ENCODE measurements around the gene GLRX3.

Gene GLRX3

DNA sequence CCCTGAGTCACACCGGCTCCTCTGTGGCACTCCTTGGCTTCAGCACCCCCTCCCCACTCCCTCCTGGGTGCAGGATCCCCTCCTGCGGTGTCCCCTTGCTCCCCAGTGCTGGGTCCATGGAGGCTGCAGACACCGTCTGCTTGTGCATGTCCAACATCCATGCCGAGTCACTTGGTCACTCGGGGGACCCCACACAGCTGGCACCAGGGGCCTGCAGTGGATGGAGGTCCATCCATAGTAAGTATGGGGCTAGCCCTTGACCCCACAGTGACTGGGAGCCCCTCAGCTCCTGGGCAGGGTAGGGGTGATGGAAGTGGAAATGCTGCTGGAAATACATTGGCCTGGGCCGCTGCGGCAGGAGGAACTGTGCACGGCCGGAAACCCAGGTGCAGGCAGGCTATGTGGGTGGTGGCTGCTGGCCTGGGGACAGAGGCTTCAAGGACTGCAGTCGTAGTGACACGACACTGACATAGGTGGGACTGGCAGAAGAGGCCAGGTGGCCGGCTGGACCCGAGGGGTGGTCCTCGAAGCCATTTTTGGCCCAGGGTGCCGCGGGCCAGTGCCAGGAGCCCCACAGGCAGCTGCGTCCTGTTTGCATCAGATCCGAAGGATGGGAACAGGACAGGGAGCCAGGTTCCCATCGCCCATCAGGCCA lies 58.9 kb downstream of the GLRX3 start:
- no peaks in the 10 kb centered on the region for H3K9me3 ChIP-seq (ENCODE audit: insufficient read depth, low read depth, low read length)
- no peak overlapping the region for H2AFZ ChIP-seq (ENCODE audit: low read length)
- H3K79me2 ChIP-seq (ENCODE audit: insufficient read depth, low read length) = no peaks in the 10 kb centered on the region
- no peaks in the 10 kb centered on the region for H3K9me2 ChIP-seq (replicated peaks; ENCODE audit: low read depth, low read length)
- H4K20me1 ChIP-seq (ENCODE audit: insufficient read depth, low read length, poor library complexity, severe bottlenecking) = no peaks in the 10 kb centered on the region
- H3K36me3 ChIP-seq (ENCODE audit: insufficient read depth, low read length) = no peaks in the 10 kb centered on the region
- no peak overlapping the region for H3K4me3 ChIP-seq (ENCODE audit: low read length, poor library complexity, severe bottlenecking)
- no peak for TF ChIP-seq EZH2phosphoT487 (IDR thresholded peaks at IDR 0.05; ENCODE audit: borderline replicate concordance)
- TF ChIP-seq, protein P1, sequence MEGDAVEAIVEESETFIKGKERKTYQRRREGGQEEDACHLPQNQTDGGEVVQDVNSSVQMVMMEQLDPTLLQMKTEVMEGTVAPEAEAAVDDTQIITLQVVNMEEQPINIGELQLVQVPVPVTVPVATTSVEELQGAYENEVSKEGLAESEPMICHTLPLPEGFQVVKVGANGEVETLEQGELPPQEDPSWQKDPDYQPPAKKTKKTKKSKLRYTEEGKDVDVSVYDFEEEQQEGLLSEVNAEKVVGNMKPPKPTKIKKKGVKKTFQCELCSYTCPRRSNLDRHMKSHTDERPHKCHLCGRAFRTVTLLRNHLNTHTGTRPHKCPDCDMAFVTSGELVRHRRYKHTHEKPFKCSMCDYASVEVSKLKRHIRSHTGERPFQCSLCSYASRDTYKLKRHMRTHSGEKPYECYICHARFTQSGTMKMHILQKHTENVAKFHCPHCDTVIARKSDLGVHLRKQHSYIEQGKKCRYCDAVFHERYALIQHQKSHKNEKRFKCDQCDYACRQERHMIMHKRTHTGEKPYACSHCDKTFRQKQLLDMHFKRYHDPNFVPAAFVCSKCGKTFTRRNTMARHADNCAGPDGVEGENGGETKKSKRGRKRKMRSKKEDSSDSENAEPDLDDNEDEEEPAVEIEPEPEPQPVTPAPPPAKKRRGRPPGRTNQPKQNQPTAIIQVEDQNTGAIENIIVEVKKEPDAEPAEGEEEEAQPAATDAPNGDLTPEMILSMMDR (conservative IDR thresholded peaks at IDR 0.05; ENCODE audit: low read length) = no peak
- H3K4me2 ChIP-seq (ENCODE audit: low read depth, low read length, poor library complexity, severe bottlenecking) = no peak overlapping the region
- H3K9ac ChIP-seq (ENCODE audit: low read depth, low read length, poor library complexity, severe bottlenecking) = no peak overlapping the region
- no peaks in the 10 kb centered on the region for H3K4me1 ChIP-seq (ENCODE audit: insufficient read depth, low read length, poor library complexity, severe bottlenecking)
- no peaks in the 10 kb centered on the region for H3K27me3 ChIP-seq (ENCODE audit: insufficient read depth, low read length, poor library complexity, severe bottlenecking)
- no peaks in the 10 kb centered on the region for H3F3A ChIP-seq (ENCODE audit: low read depth)

- Histone ChIP-seq H3K27me3 (ENCODE audit: insufficient read depth, low read length, poor library complexity, severe bottlenecking) (no peaks in the 10 kb centered on the region), H3K4me2 (ENCODE audit: low read depth, low read length, poor library complexity, severe bottlenecking) (no peak overlapping the region), H2AFZ (ENCODE audit: low read length) (no peak overlapping the region), H3K9ac (ENCODE audit: low read depth, low read length, poor library complexity, severe bottlenecking) (no peak overlapping the region), H3K36me3 (ENCODE audit: insufficient read depth, low read length) (no peaks in the 10 kb centered on the region), H3K9me3 (ENCODE audit: insufficient read depth, low read depth, low read length) (no peaks in the 10 kb centered on the region), H4K20me1 (ENCODE audit: insufficient read depth, low read length, poor library complexity, severe bottlenecking) (no peaks in the 10 kb centered on the region), H3K9me2 (replicated peaks; ENCODE audit: low read depth, low read length) (no peaks in the 10 kb centered on the region), H3K79me2 (ENCODE audit: insufficient read depth, low read length) (no peaks in the 10 kb centered on the region), H3K4me1 (ENCODE audit: insufficient read depth, low read length, poor library complexity, severe bottlenecking) (no peaks in the 10 kb centered on the region), H3K4me3 (ENCODE audit: low read length, poor library complexity, severe bottlenecking) (no peak overlapping the region), H3F3A (ENCODE audit: low read depth) (no peaks in the 10 kb centered on the region)
- TF ChIP-seq, protein P1 (conservative IDR thresholded peaks at IDR 0.05; ENCODE audit: low read length) = no peak
- no peak for TF ChIP-seq EZH2phosphoT487 (IDR thresholded peaks at IDR 0.05; ENCODE audit: borderline replicate concordance)
Observed at GRCh38 chr10:130195746-130196294, 59.6 kb downstream of the GLRX3 start.

DNA sequence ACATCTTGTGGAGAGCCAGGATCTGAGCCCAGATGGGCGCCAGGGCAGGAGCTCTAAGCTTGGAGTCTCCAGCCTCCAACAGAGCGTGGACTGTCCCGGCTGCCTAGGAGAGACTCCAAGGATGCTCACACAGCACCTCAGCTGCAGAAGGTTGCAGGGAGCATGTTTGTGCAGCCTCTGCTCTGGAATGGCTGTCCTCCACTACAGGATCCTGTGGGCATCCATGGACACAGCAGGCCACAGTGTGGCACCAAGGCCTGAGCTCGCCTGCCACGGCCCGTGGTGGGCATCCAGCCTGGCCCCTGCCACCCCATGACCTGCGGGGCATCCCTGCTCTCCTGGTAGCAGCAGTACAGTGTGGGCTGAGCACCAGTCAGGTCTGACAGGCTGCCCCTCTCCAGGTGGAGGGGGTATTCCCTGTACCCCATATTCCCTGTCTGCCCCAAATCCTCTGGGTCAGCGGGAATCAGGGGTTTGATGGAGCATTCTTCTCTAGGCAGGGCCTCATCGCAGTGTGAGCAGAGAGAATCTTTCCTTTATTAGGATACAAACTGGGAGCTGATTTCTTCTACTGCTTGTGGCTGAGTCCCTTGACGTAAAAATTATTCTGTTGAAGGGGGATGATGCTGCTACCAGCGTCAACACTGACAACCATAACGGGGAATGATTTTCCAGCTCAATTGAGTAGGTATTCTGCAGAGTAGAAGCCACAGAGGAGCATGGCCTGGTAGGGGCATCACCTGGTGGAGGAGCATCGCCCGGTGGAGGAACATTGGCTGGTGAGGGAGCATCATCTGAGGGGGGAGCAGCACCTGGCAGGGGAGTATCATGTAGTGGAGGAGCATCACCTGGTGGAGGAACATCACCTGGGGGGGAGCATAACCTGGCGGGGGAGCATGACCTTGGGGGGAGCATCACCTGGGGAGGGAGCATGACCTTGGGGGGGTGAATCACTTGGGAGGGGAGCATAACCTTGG lies 60.6 kb downstream of the GLRX3 start:
- Histone ChIP-seq H2AFZ (ENCODE audit: low read length) (no peak overlapping the region), H3K4me3 (ENCODE audit: low read length, poor library complexity, severe bottlenecking) (no peak overlapping the region), H3K9ac (ENCODE audit: low read depth, low read length, poor library complexity, severe bottlenecking) (no peak overlapping the region), H3K4me1 (ENCODE audit: insufficient read depth, low read length, poor library complexity, severe bottlenecking) (no peaks in the 10 kb centered on the region), H3K27me3 (ENCODE audit: insufficient read depth, low read length, poor library complexity, severe bottlenecking) (no peaks in the 10 kb centered on the region), H3F3A (ENCODE audit: low read depth) (no peaks in the 10 kb centered on the region), H3K4me2 (ENCODE audit: low read depth, low read length, poor library complexity, severe bottlenecking) (no peak overlapping the region), H4K20me1 (ENCODE audit: insufficient read depth, low read length, poor library complexity, severe bottlenecking) (no peaks in the 10 kb centered on the region), H3K9me3 (ENCODE audit: insufficient read depth, low read depth, low read length) (no peaks in the 10 kb centered on the region), H3K9me2 (replicated peaks; ENCODE audit: low read depth, low read length) (no peaks in the 10 kb centered on the region), H3K79me2 (ENCODE audit: insufficient read depth, low read length) (no peaks in the 10 kb centered on the region), H3K36me3 (ENCODE audit: insufficient read depth, low read length) (no peaks in the 10 kb centered on the region)
- TF ChIP-seq EZH2phosphoT487 (IDR thresholded peaks at IDR 0.05; ENCODE audit: borderline replicate concordance) = no peak
- TF ChIP-seq, protein P1 (conservative IDR thresholded peaks at IDR 0.05; ENCODE audit: low read length) = no peak
